Measurements from ENCODE around the gene ZC3HAV1.

DNA sequence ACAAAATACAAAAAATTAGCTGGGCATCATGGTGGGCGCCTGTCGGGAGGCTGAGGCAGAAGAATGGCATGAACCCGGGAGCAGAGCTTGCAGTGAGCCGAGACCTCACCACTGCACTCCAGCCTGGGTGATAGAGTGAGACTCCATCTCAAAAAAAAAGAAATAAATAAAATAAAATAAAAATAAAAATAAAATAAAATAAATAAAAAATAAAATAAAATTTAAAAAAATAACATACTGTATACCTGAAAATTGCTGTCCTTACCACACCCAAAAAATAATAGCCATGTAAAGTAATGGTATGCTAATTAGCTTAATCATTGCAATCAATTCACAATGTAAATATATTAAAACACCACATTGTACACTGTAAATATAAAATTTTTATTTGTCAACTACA, 77.0 kb downstream of the ZC3HAV1 start:
- TF ChIP-seq, protein P1, sequence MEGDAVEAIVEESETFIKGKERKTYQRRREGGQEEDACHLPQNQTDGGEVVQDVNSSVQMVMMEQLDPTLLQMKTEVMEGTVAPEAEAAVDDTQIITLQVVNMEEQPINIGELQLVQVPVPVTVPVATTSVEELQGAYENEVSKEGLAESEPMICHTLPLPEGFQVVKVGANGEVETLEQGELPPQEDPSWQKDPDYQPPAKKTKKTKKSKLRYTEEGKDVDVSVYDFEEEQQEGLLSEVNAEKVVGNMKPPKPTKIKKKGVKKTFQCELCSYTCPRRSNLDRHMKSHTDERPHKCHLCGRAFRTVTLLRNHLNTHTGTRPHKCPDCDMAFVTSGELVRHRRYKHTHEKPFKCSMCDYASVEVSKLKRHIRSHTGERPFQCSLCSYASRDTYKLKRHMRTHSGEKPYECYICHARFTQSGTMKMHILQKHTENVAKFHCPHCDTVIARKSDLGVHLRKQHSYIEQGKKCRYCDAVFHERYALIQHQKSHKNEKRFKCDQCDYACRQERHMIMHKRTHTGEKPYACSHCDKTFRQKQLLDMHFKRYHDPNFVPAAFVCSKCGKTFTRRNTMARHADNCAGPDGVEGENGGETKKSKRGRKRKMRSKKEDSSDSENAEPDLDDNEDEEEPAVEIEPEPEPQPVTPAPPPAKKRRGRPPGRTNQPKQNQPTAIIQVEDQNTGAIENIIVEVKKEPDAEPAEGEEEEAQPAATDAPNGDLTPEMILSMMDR (IDR thresholded peaks at IDR 0.05) = no peak
- TF ChIP-seq ZFX (IDR thresholded peaks at IDR 0.05; ENCODE audit: borderline replicate concordance) = no peak

Data from 22Rv1 (cell line).